HepG2 (cell line): ENCODE measurements around the gene ABHD12. TPM values are rescaled to one million over a fixed set of nuclear protein-coding genes. Genes with fewer than 3 reads are reported as not detected.

Source experiments
- CTCF ChIP-seq: sonication (generic); formaldehyde crosslinking; IDR thresholded peaks from 2 replicates; pipeline ENCODE4 v1.5.0; 2020; ENCODE audit warnings: mild to moderate bottlenecking, missing genetic modification reagents, moderate library complexity
- GFI1 ChIP-seq: sonication (generic); formaldehyde crosslinking; IDR thresholded peaks from 2 replicates; pipeline ENCODE4 v1.5.0; 2020; ENCODE audit warnings: missing genetic modification reagents, mild to moderate bottlenecking, borderline replicate concordance
- KDM1A ChIP-seq: IDR thresholded peaks from 2 replicates; pipeline ENCODE4 v1.6.1; 2016; ENCODE audit warnings: missing compliant biosample characterization
- MEF2D ChIP-seq: sonication (generic); formaldehyde crosslinking; IDR thresholded peaks from 2 replicates; pipeline ENCODE4 v1.5.1; 2020; ENCODE audit warnings: mild to moderate bottlenecking, missing genetic modification reagents
- TOE1 ChIP-seq: sonication (generic); formaldehyde crosslinking; IDR thresholded peaks from 2 replicates; pipeline ENCODE4 v1.4.0; 2020; ENCODE audit warnings: mild to moderate bottlenecking, missing genetic modification reagents
- WIZ ChIP-seq: sonication (generic); formaldehyde crosslinking; IDR thresholded peaks from 2 replicates; pipeline ENCODE4 v1.5.1; 2020; ENCODE audit warnings: mild to moderate bottlenecking, missing genetic modification reagents
- XBP1 ChIP-seq: sonication (generic); formaldehyde crosslinking; IDR thresholded peaks from 2 replicates; pipeline ENCODE4 v1.5.0; 2020; ENCODE audit warnings: missing genetic modification reagents
- ZBTB43 ChIP-seq: sonication (generic); formaldehyde crosslinking; conservative IDR thresholded peaks from 2 replicates; pipeline ENCODE4 v1.4.0; 2020; ENCODE audit warnings: missing genetic modification reagents
- ZC3H4 ChIP-seq: sonication (generic); formaldehyde crosslinking; IDR thresholded peaks from 2 replicates; pipeline ENCODE4 v1.4.0; 2020; ENCODE audit warnings: missing genetic modification reagents, borderline replicate concordance
- ZMAT3 ChIP-seq: sonication (generic); formaldehyde crosslinking; conservative IDR thresholded peaks from 2 replicates; pipeline ENCODE4 v1.7.0; 2021; ENCODE audit warnings: missing genetic modification reagents
- ZNF10 ChIP-seq: sonication (generic); formaldehyde crosslinking; IDR thresholded peaks from 2 replicates; pipeline ENCODE4 v1.4.0; 2020; ENCODE audit warnings: mild to moderate bottlenecking, low read depth, missing genetic modification reagents, borderline replicate concordance
- ZNF142 ChIP-seq: sonication (generic); formaldehyde crosslinking; IDR thresholded peaks from 2 replicates; pipeline ENCODE4 v1.4.0; 2020; ENCODE audit warnings: missing genetic modification reagents
- ZNF251 ChIP-seq: sonication (generic); formaldehyde crosslinking; IDR thresholded peaks from 2 replicates; pipeline ENCODE4 v1.9.0; 2021; ENCODE audit warnings: mild to moderate bottlenecking, missing genetic modification reagents
- ZNF317 ChIP-seq: sonication (generic); formaldehyde crosslinking; IDR thresholded peaks from 2 replicates; pipeline ENCODE4 v1.5.0; 2020; ENCODE audit warnings: mild to moderate bottlenecking, missing genetic modification reagents
- ZNF446 ChIP-seq: sonication (generic); formaldehyde crosslinking; IDR thresholded peaks from 2 replicates; pipeline ENCODE4 v1.5.0; 2020; ENCODE audit warnings: mild to moderate bottlenecking, missing genetic modification reagents
- ZNF546 ChIP-seq: sonication (generic); formaldehyde crosslinking; conservative IDR thresholded peaks from 2 replicates; pipeline ENCODE4 v1.8.1; 2023; ENCODE audit warnings: mild to moderate bottlenecking, missing genetic modification reagents
- ZNF614 ChIP-seq: IDR thresholded peaks from 2 replicates; pipeline ENCODE4 v1.6.1; 2018; ENCODE audit warnings: missing biosample characterization, missing genetic modification reagents, inconsistent platforms, borderline replicate concordance
- ZNF652 ChIP-seq: IDR thresholded peaks from 2 replicates; pipeline ENCODE4 v1.6.1; 2016; ENCODE audit warnings: low read depth, borderline replicate concordance
- polyA plus RNA-seq, 8 experiments: library from polyadenylated mRNA; depleted of rRNA in 3 of 8; stranded (reverse) in 7 of 8; unstranded in 1 of 8; fragments of >200 nt; fragmentation: Illumina TruSeq in 4 of 8; extraction: Trizol in 4 of 8; gene quantifications; 2 replicates each; pipeline versions ENCODE4 v1.2.1 to v1.2.3, GENCODE V29; 2011 to 2016; ENCODE audit warnings: low read depth in 4 of 8, missing spikeins in 1 of 8, mixed read lengths in 1 of 8; ENCODE audit not compliant: insufficient read depth in 1 of 8
- total RNA-seq, 5 experiments: library from RNA; depleted of rRNA; stranded (reverse); fragments of >200 nt; fragmentation: Illumina TruSeq; extraction: Trizol; gene quantifications; 2 replicates each; pipeline ENCODE4 v1.2.3, GENCODE V29; 2016; ENCODE audit warnings: low read depth in 1 of 5

ABHD12 gene
- total and polyA plus RNA-seq, 2 of the 13 experiments (the other 11 are each of a cell fraction or from before 2014, with no cell fraction given): 23.5 to 72.1 TPM

- peak; percentile 85; the same call in 1 of the 2 replicates for TF ChIP-seq ZNF142 (CRISPR knock-in tag)
- peak; percentile 79 for TF ChIP-seq ZNF614 (CRISPR knock-in tag)
- TF ChIP-seq MEF2D: peak; percentile 92; the same call in 1 of the 2 replicates
- peak; percentile 92; the same call in 1 of the 2 replicates for TF ChIP-seq ZMAT3
- TF ChIP-seq ZBTB43 (CRISPR knock-in tag): peak; percentile 49; the same call in 1 of the 2 replicates
- TF ChIP-seq ZC3H4 (CRISPR knock-in tag): no peak
- peak; percentile 94 for TF ChIP-seq TOE1
- no peak; the same call in 1 of the 2 replicates for TF ChIP-seq ZNF317
- peak; percentile 65; the same call in 1 of the 2 replicates for TF ChIP-seq ZNF546 (CRISPR knock-in tag)
- peak; percentile 89; the same call in 1 of the 2 replicates for TF ChIP-seq ZNF446
- peak; percentile 74 for TF ChIP-seq GFI1 (CRISPR knock-in tag)
- 0 out of 2 replicates have a peak, but pooled peaks have one; percentile 56 for TF ChIP-seq XBP1 (CRISPR knock-in tag)
- TF ChIP-seq ZNF652 (CRISPR knock-in tag): peak; percentile 17; the same call in 1 of the 2 replicates
- TF ChIP-seq ZNF251 (CRISPR knock-in tag): peak; percentile 84; the same call in 1 of the 2 replicates
- TF ChIP-seq ZNF10: no peak
- peak; percentile 31 for TF ChIP-seq CTCF
- TF ChIP-seq KDM1A (CRISPR knock-in tag): peak; percentile 28; the same call in 1 of the 2 replicates
- no peak for TF ChIP-seq WIZ (CRISPR knock-in tag)
Observed at GRCh38 chr20:25338112-25339023, 52.3 kb downstream of the ABHD12 start (continued).
